HG02943 (cell line): Measurements from ENCODE around the gene GNA12.

Experiments used
- ATAC-seq: cut with Tn5 transposase; IDR thresholded peaks from one replicate; pipeline ENCODE4 v1.9.1; 2021; ENCODE audit warnings: mild to moderate bottlenecking, low read depth, moderate library complexity; ENCODE audit not compliant: unreplicated experiment

Gene GNA12

GRCh38 chr7:2805213-2805944, 38.7 kb downstream of the GNA12 start:
- no peak for ATAC-seq

- no peak for ATAC-seq
Measured at GRCh38 chr7:2804227-2804763, 39.8 kb downstream of the GNA12 start.

GRCh38 chr7:2803755-2804154, 40.4 kb downstream of the GNA12 start:
- no peak for ATAC-seq

- no peak for ATAC-seq
Measured at GRCh38 chr7:2803342-2803692, 40.8 kb downstream of the GNA12 start.

GRCh38 chr7:2802504-2803341, 41.4 kb downstream of the GNA12 start:
- no peak for ATAC-seq

- ATAC-seq: no peak
Measured at GRCh38 chr7:2802101-2802500, 42.0 kb downstream of the GNA12 start.

GRCh38 chr7:2800931-2801688, 43.0 kb downstream of the GNA12 start:
- no peak for ATAC-seq

GRCh38 chr7:2800220-2800930, 43.7 kb downstream of the GNA12 start:
- no peak for ATAC-seq

- no peak for ATAC-seq
Measured at GRCh38 chr7:2799253-2799652, 44.9 kb downstream of the GNA12 start.

GRCh38 chr7:2798669-2799068, 45.4 kb downstream of the GNA12 start:
- no peak for ATAC-seq

GRCh38 chr7:2796358-2797352, 47.5 kb downstream of the GNA12 start:
- no peak for ATAC-seq

GRCh38 chr7:2795906-2796305, 48.2 kb downstream of the GNA12 start:
- no peak for ATAC-seq

- no peak for ATAC-seq
Measured at GRCh38 chr7:2794836-2795636, 49.1 kb downstream of the GNA12 start.

- ATAC-seq: no peak
Measured at GRCh38 chr7:2792856-2793487, 51.1 kb downstream of the GNA12 start.

- ATAC-seq: no peak
Measured at GRCh38 chr7:2792235-2792634, 51.9 kb downstream of the GNA12 start.

GRCh38 chr7:2791390-2791789, 52.7 kb downstream of the GNA12 start:
- ATAC-seq: no peak

GRCh38 chr7:2787251-2787951, 56.7 kb downstream of the GNA12 start:
- ATAC-seq: no peak
